NB4 (cell line): ENCODE data around the gene ADAM10.

Experiments used
- CTCF ChIP-seq: IDR thresholded peaks from one replicate; pipeline ENCODE4 v1.5.1; 2012; ENCODE audit warnings: low read depth, low read length
- MAX ChIP-seq: IDR thresholded peaks from 2 replicates; pipeline ENCODE4 v1.6.1; 2011; ENCODE audit warnings: low read depth, low read length
- MYC ChIP-seq: IDR thresholded peaks from 2 replicates; pipeline ENCODE4 v1.6.1; 2011; ENCODE audit warnings: low read depth, low read length
- POLR2A ChIP-seq: IDR thresholded peaks from 2 replicates; pipeline ENCODE4 v1.6.1; 2011; ENCODE audit warnings: mild to moderate bottlenecking; ENCODE audit not compliant: insufficient read length; ENCODE audit errors: extremely low read depth

GRCh38 chr15:58678683-58679082, 70.8 kb downstream of the ADAM10 start:
- TF ChIP-seq POLR2A = no peak
- no peak for TF ChIP-seq CTCF
- TF ChIP-seq MYC = no peak
- no peak for TF ChIP-seq MAX
